Lung (tissue), 12 donors: ENCODE measurements around the gene GGA3. TPM values are rescaled to one million over a fixed set of nuclear protein-coding genes. Genes with fewer than 3 reads are reported as not detected.

ENCODE experiments used
- ATAC-seq: fragments of 200-7000 bp; cut with Tn5 transposase; one replicate; pipeline ENCODE4 v1.9.1; 2020; ENCODE audit warnings: moderate number of reproducible peaks; ENCODE audit not compliant: insufficient read depth, low FRiP score
- DNase-seq, 3 donors: peaks; one replicate each; pipeline ENCODE4 v3.0.0-alpha.2; 2013 to 2017
- H3K27ac ChIP-seq, 2 donors: one replicate each; pipeline ENCODE4 v1.5.1; 2013; ENCODE audit warnings: mild to moderate bottlenecking in 2 of 2, moderate library complexity in 2 of 2, control low read depth in 1 of 2, inconsistent platforms in 1 of 2, low read depth in 1 of 2, low read length in 1 of 2
- H3K27me3 ChIP-seq, 3 donors: one replicate each; pipeline ENCODE4 v1.5.1; 2013; ENCODE audit warnings: low read length in 2 of 3; ENCODE audit not compliant: control insufficient read depth in 3 of 3, insufficient read depth in 3 of 3
- H3K36me3 ChIP-seq, 4 donors: one replicate each; pipeline ENCODE4 v1.5.1; 2013; ENCODE audit warnings: low read length in 4 of 4, mild to moderate bottlenecking in 1 of 4, moderate library complexity in 1 of 4; ENCODE audit not compliant: control insufficient read depth in 4 of 4, insufficient read depth in 4 of 4
- H3K4me1 ChIP-seq, 5 donors: one replicate each; pipeline ENCODE4 v1.5.1; 2013; ENCODE audit warnings: low read length in 5 of 5, mild to moderate bottlenecking in 2 of 5, moderate library complexity in 1 of 5; ENCODE audit not compliant: control insufficient read depth in 5 of 5, insufficient read depth in 5 of 5
- H3K4me3 ChIP-seq: one replicate; pipeline ENCODE4 v1.5.1; 2013; ENCODE audit warnings: mild to moderate bottlenecking, control low read depth, moderate library complexity
- H3K9ac ChIP-seq, 2 donors: one replicate each; pipeline ENCODE4 v1.5.1; 2013; ENCODE audit warnings: low read length in 2 of 2, control low read depth in 1 of 2; ENCODE audit not compliant: insufficient read depth in 1 of 2
- H3K9me3 ChIP-seq, 4 donors: one replicate each; pipeline ENCODE4 v1.5.1; 2013; ENCODE audit warnings: low read length in 3 of 4, mild to moderate bottlenecking in 1 of 4, moderate library complexity in 1 of 4; ENCODE audit not compliant: control insufficient read depth in 4 of 4, insufficient read depth in 3 of 4
- WGBS, 2 donors: extraction: QIAGEN DNeasy Blood & Tissue Kit; methylation state at CpG; one replicate each; pipeline ENCODE4 v1.1.7; 2013; 5-methylcytosine and 5-hydroxymethylcytosine counted together
- polyA plus RNA-seq, 2 donors: library from polyadenylated mRNA; stranded (reverse); fragments of 200-250 nt; gene quantifications; one replicate each; pipeline ENCODE4 v1.2.1, GENCODE V29; 2013
- total RNA-seq, 2 donors: library from RNA; depleted of rRNA in 1 of 2; stranded (reverse); fragments of >200 nt in 1 of 2; gene quantifications; one replicate each; pipeline ENCODE4 v1.2.1, GENCODE V29; 2014 to 2021
- TF ChIP-seq, protein P1 (sequence below): IDR thresholded peaks from 2 replicates; pipeline ENCODE4 v1.5.1; 2012; ENCODE audit warnings: mild to moderate bottlenecking; ENCODE audit errors: control extremely low read depth, extremely low read depth
- donor health status: control.
- donor health status: control.
- donor health status: Bipolar disorder and iron deficiency.
- donor health status: healthy.
- donor health status: DM: yes; HTN: yes; CAD: no.

GGA3 gene
- total and polyA plus RNA-seq, 4 donors = 22.8 to 42.4 (median 31.1) TPM

DNA sequence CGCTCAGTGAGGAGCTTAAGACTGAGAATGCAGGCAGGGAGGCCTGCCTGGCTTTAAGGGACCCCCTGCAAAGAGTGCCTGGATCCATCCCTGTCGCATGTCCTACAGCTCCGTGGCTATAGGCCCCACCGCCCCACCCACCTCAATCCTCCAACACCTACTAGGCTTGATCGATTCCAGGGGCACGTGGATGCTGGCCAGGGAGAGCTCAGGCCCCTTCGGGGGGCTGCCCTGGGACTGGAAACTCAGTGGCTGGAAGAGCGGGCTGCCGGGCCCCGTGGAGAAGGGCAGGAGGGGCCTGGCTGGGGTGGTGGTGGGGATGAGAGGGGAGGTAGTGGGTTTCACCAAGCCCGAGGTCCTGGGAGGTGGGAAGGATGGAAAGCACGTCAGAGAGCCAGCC is 22.2 kb downstream of the GGA3 start:
- WGBS, 2 donors = 88 to 93% methylated on average over 12 of the region's 12 CpGs
- ATAC-seq (no peak), DNase-seq (no peak)
- TF ChIP-seq, protein P1, sequence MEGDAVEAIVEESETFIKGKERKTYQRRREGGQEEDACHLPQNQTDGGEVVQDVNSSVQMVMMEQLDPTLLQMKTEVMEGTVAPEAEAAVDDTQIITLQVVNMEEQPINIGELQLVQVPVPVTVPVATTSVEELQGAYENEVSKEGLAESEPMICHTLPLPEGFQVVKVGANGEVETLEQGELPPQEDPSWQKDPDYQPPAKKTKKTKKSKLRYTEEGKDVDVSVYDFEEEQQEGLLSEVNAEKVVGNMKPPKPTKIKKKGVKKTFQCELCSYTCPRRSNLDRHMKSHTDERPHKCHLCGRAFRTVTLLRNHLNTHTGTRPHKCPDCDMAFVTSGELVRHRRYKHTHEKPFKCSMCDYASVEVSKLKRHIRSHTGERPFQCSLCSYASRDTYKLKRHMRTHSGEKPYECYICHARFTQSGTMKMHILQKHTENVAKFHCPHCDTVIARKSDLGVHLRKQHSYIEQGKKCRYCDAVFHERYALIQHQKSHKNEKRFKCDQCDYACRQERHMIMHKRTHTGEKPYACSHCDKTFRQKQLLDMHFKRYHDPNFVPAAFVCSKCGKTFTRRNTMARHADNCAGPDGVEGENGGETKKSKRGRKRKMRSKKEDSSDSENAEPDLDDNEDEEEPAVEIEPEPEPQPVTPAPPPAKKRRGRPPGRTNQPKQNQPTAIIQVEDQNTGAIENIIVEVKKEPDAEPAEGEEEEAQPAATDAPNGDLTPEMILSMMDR = no peak
- Histone ChIP-seq H3K27me3 (no peaks in the 10 kb centered on the region), H3K27ac (no peak overlapping the region), H3K4me3 (no peak overlapping the region), H3K9ac (no peak overlapping the region), H3K9me3 (no peaks in the 10 kb centered on the region), H3K4me1 (no peaks in the 10 kb centered on the region), H3K36me3 (peaks cover 23 to 86% (median 61%) of the 10 kb centered on the region in 4 donors)

DNA sequence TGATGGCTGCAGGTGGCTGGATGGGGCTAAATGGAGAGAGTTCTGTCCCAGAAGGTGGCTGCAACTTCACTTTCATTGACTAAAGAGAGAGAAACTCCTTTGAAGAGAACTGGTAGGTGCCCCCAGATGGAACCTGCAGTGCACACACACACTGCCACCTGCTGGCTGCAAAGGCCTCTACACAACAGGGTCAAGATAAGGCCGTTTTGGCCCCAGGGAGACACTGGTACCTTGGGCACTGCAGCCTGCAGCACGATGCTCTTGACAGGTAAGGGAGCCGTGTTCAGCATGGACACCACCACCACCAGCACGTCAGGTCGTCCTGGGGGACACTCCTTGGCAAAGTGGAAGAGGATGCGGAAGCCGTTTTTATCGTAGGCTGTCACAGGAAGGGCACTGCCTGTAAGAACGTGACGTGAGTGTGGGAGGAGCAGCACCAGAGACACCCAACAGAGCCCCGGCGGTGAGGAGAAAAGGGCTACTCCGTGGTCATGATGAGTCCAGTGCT is 22.7 kb downstream of the GGA3 start:
- 48 to 52% methylated on average over 13 of the region's 13 CpGs for WGBS, 2 donors
- no peak overlapping the region for H3K4me3 ChIP-seq
- no peaks in the 10 kb centered on the region for H3K27me3 ChIP-seq
- TF ChIP-seq, protein P1 = peak; percentile 54
- H3K9ac ChIP-seq = no peak overlapping the region
- no peak overlapping the region for H3K27ac ChIP-seq
- ATAC-seq = peak; percentile 63
- H3K36me3 ChIP-seq = peaks cover 24 to 82% (median 60%) of the 10 kb centered on the region in 4 donors
- H3K9me3 ChIP-seq = no peaks in the 10 kb centered on the region
- DNase-seq = peak; percentile 55 to 65 (median 59)
- H3K4me1 ChIP-seq = no peaks in the 10 kb centered on the region

DNA sequence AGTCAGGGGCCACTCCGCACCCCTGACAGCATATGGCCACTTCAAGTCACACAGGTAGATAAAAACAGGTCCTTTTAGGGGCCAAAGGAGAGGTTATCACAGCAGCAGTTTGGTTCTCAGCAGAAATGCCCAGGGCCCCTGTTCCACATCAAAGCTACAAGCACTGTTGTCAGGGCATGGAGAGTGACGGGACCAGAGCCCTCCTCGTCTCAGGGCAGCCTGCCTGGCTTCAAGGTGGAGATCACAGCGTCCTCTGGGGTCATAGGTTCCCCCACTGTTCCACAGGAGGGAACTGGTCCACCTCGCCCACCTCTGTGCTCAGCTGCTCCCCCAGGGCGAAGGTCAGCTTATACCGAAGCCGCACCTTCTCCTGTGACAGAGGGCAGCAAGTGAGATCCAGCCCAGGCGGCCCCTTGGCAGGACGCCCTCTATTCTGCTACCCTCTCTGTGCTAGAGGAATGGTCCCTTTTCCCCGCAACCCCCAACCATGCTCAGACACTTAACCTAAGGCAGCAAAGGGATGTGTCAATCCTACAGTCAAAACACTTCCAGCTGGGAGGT is 23.3 kb downstream of the GGA3 start:
- DNase-seq (no peak), ATAC-seq (no peak)
- TF ChIP-seq, protein P1 = no peak
- Histone ChIP-seq H3K9ac (no peak overlapping the region), H3K36me3 (peaks cover 22 to 76% (median 54%) of the 10 kb centered on the region in 4 donors), H3K4me1 (no peaks in the 10 kb centered on the region), H3K27ac (no peak overlapping the region), H3K27me3 (no peaks in the 10 kb centered on the region), H3K9me3 (no peaks in the 10 kb centered on the region), H3K4me3 (no peak overlapping the region)
- WGBS, 2 donors = 88 to 89% methylated on average over 11 of the region's 11 CpGs
